Activated CD8-positive, alpha-beta memory T cell treated with anti-CD3 and anti-CD28 coated beads, Interleukin-2, amount 50 U/mL, for 48 hours (primary cell): ENCODE data around the gene MRE11.

Source experiments
- DNase-seq: peaks from one replicate; pipeline ENCODE4 v3.0.0-alpha.2; 2020

MRE11 gene

GRCh38 chr11:94504689-94505293 lies 11.1 kb upstream of the MRE11 start:
- DNase-seq: no peak

- DNase-seq: no peak
Measured at GRCh38 chr11:94501522-94501921, 7.9 kb upstream of the MRE11 start.

GRCh38 chr11:94500181-94500580 lies 6.5 kb upstream of the MRE11 start:
- no peak for DNase-seq

GRCh38 chr11:94494126-94494680 lies 559 bp upstream of the MRE11 start:
- DNase-seq: no peak

GRCh38 chr11:94486068-94486467 lies 7.6 kb downstream of the MRE11 start:
- DNase-seq: no peak

- DNase-seq: no peak
Measured at GRCh38 chr11:94481342-94481741, 12.3 kb downstream of the MRE11 start.

GRCh38 chr11:94477624-94478023 lies 16.0 kb downstream of the MRE11 start:
- no peak for DNase-seq

GRCh38 chr11:94472916-94473799 lies 20.5 kb downstream of the MRE11 start:
- no peak for DNase-seq

- DNase-seq: no peak
Measured at GRCh38 chr11:94469416-94469815, 24.2 kb downstream of the MRE11 start.

GRCh38 chr11:94459576-94459975 lies 34.1 kb downstream of the MRE11 start:
- no peak for DNase-seq

GRCh38 chr11:94457118-94458029 lies 36.3 kb downstream of the MRE11 start:
- DNase-seq: no peak

- no peak for DNase-seq
Measured at GRCh38 chr11:94455861-94456260, 37.8 kb downstream of the MRE11 start.

GRCh38 chr11:94454301-94454700 lies 39.3 kb downstream of the MRE11 start:
- DNase-seq: no peak

- no peak for DNase-seq
Measured at GRCh38 chr11:94452988-94453387, 40.7 kb downstream of the MRE11 start.

GRCh38 chr11:94450048-94450447 lies 43.6 kb downstream of the MRE11 start:
- no peak for DNase-seq

GRCh38 chr11:94449437-94449836 lies 44.2 kb downstream of the MRE11 start:
- no peak for DNase-seq

- DNase-seq: no peak
Measured at GRCh38 chr11:94449029-94449428, 44.6 kb downstream of the MRE11 start.

GRCh38 chr11:94447149-94447548 lies 46.5 kb downstream of the MRE11 start:
- no peak for DNase-seq

- no peak for DNase-seq
Measured at GRCh38 chr11:94445641-94446040, 48.0 kb downstream of the MRE11 start.

- no peak for DNase-seq
Measured at GRCh38 chr11:94433049-94433448, 60.6 kb downstream of the MRE11 start.

- no peak for DNase-seq
Measured at GRCh38 chr11:94424662-94425061, 69.0 kb downstream of the MRE11 start.

GRCh38 chr11:94424011-94424410 lies 69.6 kb downstream of the MRE11 start:
- no peak for DNase-seq

GRCh38 chr11:94423507-94423906 lies 70.1 kb downstream of the MRE11 start:
- no peak for DNase-seq
